Stimulated activated naive B cell treated with anti-CD40 and anti-IgM and Interleukin-4, amounts not matched to agents 10 μg/mL and 1 μg/mL and 100 μg/mL, for 72 hours (primary cell): ENCODE data around the gene NAE1.

ENCODE experiments used
- ATAC-seq, 2 donors: fragments of 150-1000 bp; cut with Tn5 transposase; replicated peaks; 2 replicates each; pipeline ENCODE4 v1.10.0; 2021; ENCODE audit warnings: moderate library complexity in 1 of 2
- DNase-seq: peaks from one replicate; pipeline ENCODE4 v3.0.0; 2021
- H3K27ac Mint-ChIP-seq: one replicate; pipeline ENCODE4 v1.8.0; 2022; ENCODE audit warnings: mild to moderate bottlenecking, mixed read lengths
- H3K27me3 Mint-ChIP-seq, 2 donors: one replicate each; pipeline ENCODE4 v1.8.0; 2022; ENCODE audit warnings: mixed read lengths in 2 of 2
- H3K36me3 Mint-ChIP-seq, 2 donors: one replicate each; pipeline ENCODE4 v1.8.0; 2022; ENCODE audit warnings: mixed read lengths in 2 of 2, mild to moderate bottlenecking in 1 of 2
- H3K4me1 Mint-ChIP-seq, 2 donors: one replicate each; pipeline ENCODE4 v1.8.0; 2022; ENCODE audit warnings: mixed read lengths in 2 of 2, mild to moderate bottlenecking in 1 of 2
- H3K4me3 Mint-ChIP-seq, 2 donors: one replicate each; pipeline ENCODE4 v1.8.0; 2022; ENCODE audit warnings: mild to moderate bottlenecking in 2 of 2, mixed read lengths in 2 of 2, moderate library complexity in 1 of 2
- H3K9me3 Mint-ChIP-seq, 2 donors: one replicate each; pipeline ENCODE4 v1.8.0; 2022; ENCODE audit warnings: mixed read lengths in 2 of 2, mild to moderate bottlenecking in 1 of 2

Gene NAE1

GRCh38 chr16:66845791-66846221 is 15.0 kb upstream of the NAE1 start:
- ATAC-seq (no peak), DNase-seq (no peak)
- Mint-ChIP-seq H3K27ac (no peak overlapping the region), H3K4me1 (peaks cover 5 to 11% of the 10 kb centered on the region in 2 donors), H3K36me3 (no peaks in the 10 kb centered on the region), H3K27me3 (peaks cover 47 to 55% of the 10 kb centered on the region in 2 donors), H3K4me3 (no peak overlapping the region), H3K9me3 (no peaks in the 10 kb centered on the region)

- DNase-seq (no peak), ATAC-seq (peak in 1 of 2 donors; percentile 22)
- Mint-ChIP-seq H3K9me3 (no peaks in the 10 kb centered on the region), H3K27me3 (peaks cover 47 to 52% of the 10 kb centered on the region in 2 donors), H3K4me1 (peaks cover 5 to 11% of the 10 kb centered on the region in 2 donors), H3K27ac (no peak overlapping the region), H3K4me3 (peak overlapping the region in 1 of 2 donors; percentile 70), H3K36me3 (no peaks in the 10 kb centered on the region)
Observed at GRCh38 chr16:66845080-66845410, 14.3 kb upstream of the NAE1 start.

GRCh38 chr16:66844342-66845079 is 13.7 kb upstream of the NAE1 start, which contains the start of gene CA7:
Gene CA7, plus strand, starts transcription at chr16:66844414. Its CDS starts 74 bp downstream, at chr16:66844488.
- peaks cover 47 to 52% of the 10 kb centered on the region in 2 donors for H3K27me3 Mint-ChIP-seq
- no peaks in the 10 kb centered on the region for H3K36me3 Mint-ChIP-seq
- ATAC-seq (peak; percentile 43 to 60), DNase-seq (no peak)
- peak within 1 kb of the TSS; percentile 70 to 83 for H3K4me3 Mint-ChIP-seq
- no peaks in the 10 kb centered on the region for H3K9me3 Mint-ChIP-seq
- peaks cover 5 to 11% of the 10 kb centered on the region in 2 donors for H3K4me1 Mint-ChIP-seq
- H3K27ac Mint-ChIP-seq, result no peak within 1 kb of the TSS

GRCh38 chr16:66844009-66844341 is 13.2 kb upstream of the NAE1 start:
- no peak for DNase-seq
- H3K9me3 Mint-ChIP-seq, result no peaks in the 10 kb centered on the region
- no peak for ATAC-seq
- no peaks in the 10 kb centered on the region for H3K36me3 Mint-ChIP-seq
- H3K27me3 Mint-ChIP-seq, result peaks cover 47 to 52% of the 10 kb centered on the region in 2 donors
- H3K4me3 Mint-ChIP-seq, result peak overlapping the region; percentile 69 to 83
- no peak overlapping the region for H3K27ac Mint-ChIP-seq
- H3K4me1 Mint-ChIP-seq, result peaks cover 5 to 11% of the 10 kb centered on the region in 2 donors

GRCh38 chr16:66843191-66843590 is 12.4 kb upstream of the NAE1 start:
- Mint-ChIP-seq H3K9me3 (peaks cover 0 to 1% of the 10 kb centered on the region in 2 donors), H3K4me1 (peaks cover 5 to 11% of the 10 kb centered on the region in 2 donors), H3K4me3 (no peak overlapping the region), H3K36me3 (no peaks in the 10 kb centered on the region), H3K27me3 (peaks cover 50 to 54% of the 10 kb centered on the region in 2 donors), H3K27ac (no peak overlapping the region)
- ATAC-seq (no peak), DNase-seq (no peak)

- Mint-ChIP-seq H3K36me3 (no peaks in the 10 kb centered on the region), H3K4me3 (no peak overlapping the region), H3K27me3 (peaks cover 52% of the 10 kb centered on the region in 2 donors), H3K4me1 (peaks cover 5 to 11% of the 10 kb centered on the region in 2 donors), H3K27ac (no peak overlapping the region), H3K9me3 (peaks cover 0 to 1% of the 10 kb centered on the region in 2 donors)
- no peak for ATAC-seq
- DNase-seq, result no peak
Observed at GRCh38 chr16:66842765-66843164, 12.0 kb upstream of the NAE1 start.

GRCh38 chr16:66841366-66841765 is 10.6 kb upstream of the NAE1 start:
- H3K36me3 Mint-ChIP-seq, result no peaks in the 10 kb centered on the region
- H3K4me1 Mint-ChIP-seq, result peaks cover 5 to 11% of the 10 kb centered on the region in 2 donors
- peaks cover 0 to 1% of the 10 kb centered on the region in 2 donors for H3K9me3 Mint-ChIP-seq
- ATAC-seq, result no peak
- H3K27ac Mint-ChIP-seq, result no peak overlapping the region
- H3K4me3 Mint-ChIP-seq, result no peak overlapping the region
- DNase-seq, result no peak
- peaks cover 43 to 45% of the 10 kb centered on the region in 2 donors for H3K27me3 Mint-ChIP-seq

- DNase-seq, result no peak
- peaks cover 0 to 1% of the 10 kb centered on the region in 2 donors for H3K9me3 Mint-ChIP-seq
- H3K27ac Mint-ChIP-seq, result no peak overlapping the region
- no peak overlapping the region for H3K4me3 Mint-ChIP-seq
- peaks cover 5 to 10% of the 10 kb centered on the region in 2 donors for H3K4me1 Mint-ChIP-seq
- no peak for ATAC-seq
- H3K27me3 Mint-ChIP-seq, result peaks cover 39 to 40% of the 10 kb centered on the region in 2 donors
- no peaks in the 10 kb centered on the region for H3K36me3 Mint-ChIP-seq
Observed at GRCh38 chr16:66840883-66841282, 10.1 kb upstream of the NAE1 start.

GRCh38 chr16:66834746-66835145 is 4.0 kb upstream of the NAE1 start:
- peaks cover 12 to 18% of the 10 kb centered on the region in 2 donors for H3K27me3 Mint-ChIP-seq
- peaks cover 0 to 1% of the 10 kb centered on the region in 2 donors for H3K9me3 Mint-ChIP-seq
- DNase-seq, result no peak
- ATAC-seq, result no peak
- no peaks in the 10 kb centered on the region for H3K36me3 Mint-ChIP-seq
- H3K4me3 Mint-ChIP-seq, result no peak overlapping the region
- H3K4me1 Mint-ChIP-seq, result peaks cover 0 to under 1% of the 10 kb centered on the region in 2 donors
- H3K27ac Mint-ChIP-seq, result no peak overlapping the region

- Mint-ChIP-seq H3K4me1 (peaks cover 8 to 18% of the 10 kb centered on the region in 2 donors), H3K9me3 (no peaks in the 10 kb centered on the region), H3K4me3 (no peak overlapping the region), H3K36me3 (peaks cover 0 to 3% of the 10 kb centered on the region in 2 donors), H3K27me3 (peaks cover 4 to 11% of the 10 kb centered on the region in 2 donors), H3K27ac (no peak overlapping the region)
- no peak for DNase-seq
- ATAC-seq, result no peak
Observed at GRCh38 chr16:66832661-66833305, 2.0 kb upstream of the NAE1 start.

- no peak overlapping the region for H3K27ac Mint-ChIP-seq
- H3K36me3 Mint-ChIP-seq, result peaks cover 0 to 7% of the 10 kb centered on the region in 2 donors
- H3K9me3 Mint-ChIP-seq, result no peaks in the 10 kb centered on the region
- H3K4me1 Mint-ChIP-seq, result peaks cover 10 to 21% of the 10 kb centered on the region in 2 donors
- no peak overlapping the region for H3K4me3 Mint-ChIP-seq
- DNase-seq (no peak), ATAC-seq (no peak)
- H3K27me3 Mint-ChIP-seq, result peaks cover 4 to 11% of the 10 kb centered on the region in 2 donors
Observed at GRCh38 chr16:66832190-66832589, 1.4 kb upstream of the NAE1 start.

GRCh38 chr16:66824006-66824405 is 6.8 kb downstream of the NAE1 start:
- H3K27me3 Mint-ChIP-seq, result no peaks in the 10 kb centered on the region
- H3K4me1 Mint-ChIP-seq, result peaks cover 11 to 22% of the 10 kb centered on the region in 2 donors
- peaks cover 11 to 38% of the 10 kb centered on the region in 2 donors for H3K36me3 Mint-ChIP-seq
- DNase-seq (no peak), ATAC-seq (no peak)
- no peak overlapping the region for H3K4me3 Mint-ChIP-seq
- no peaks in the 10 kb centered on the region for H3K9me3 Mint-ChIP-seq
- H3K27ac Mint-ChIP-seq, result peak overlapping the region; percentile 42

GRCh38 chr16:66814734-66815133 is 16.0 kb downstream of the NAE1 start:
- no peaks in the 10 kb centered on the region for H3K9me3 Mint-ChIP-seq
- ATAC-seq (no peak), DNase-seq (no peak)
- H3K4me1 Mint-ChIP-seq, result no peaks in the 10 kb centered on the region
- peaks cover 25 to 39% of the 10 kb centered on the region in 2 donors for H3K36me3 Mint-ChIP-seq
- H3K27me3 Mint-ChIP-seq, result no peaks in the 10 kb centered on the region
- no peak overlapping the region for H3K4me3 Mint-ChIP-seq
- H3K27ac Mint-ChIP-seq, result no peak overlapping the region

- ATAC-seq, result no peak
- peaks cover 19 to 40% of the 10 kb centered on the region in 2 donors for H3K36me3 Mint-ChIP-seq
- no peaks in the 10 kb centered on the region for H3K4me1 Mint-ChIP-seq
- no peaks in the 10 kb centered on the region for H3K27me3 Mint-ChIP-seq
- H3K27ac Mint-ChIP-seq, result no peak overlapping the region
- no peak overlapping the region for H3K4me3 Mint-ChIP-seq
- DNase-seq, result no peak
- no peaks in the 10 kb centered on the region for H3K9me3 Mint-ChIP-seq
Observed at GRCh38 chr16:66811043-66811442, 19.7 kb downstream of the NAE1 start.

- Mint-ChIP-seq H3K9me3 (no peaks in the 10 kb centered on the region), H3K27me3 (no peaks in the 10 kb centered on the region), H3K4me3 (no peak overlapping the region), H3K36me3 (peaks cover 21 to 43% of the 10 kb centered on the region in 2 donors), H3K27ac (no peak overlapping the region), H3K4me1 (no peaks in the 10 kb centered on the region)
- DNase-seq (no peak), ATAC-seq (no peak)
Observed at GRCh38 chr16:66810391-66810790, 20.4 kb downstream of the NAE1 start.
